Astrocyte of the cerebellum (primary cell): ENCODE data around the gene GABRR1.
"Not testable (repeated sequence)": the region's sequence is repeated elsewhere in the genome, so short reads cannot be mapped to it uniquely, and the experiment has no call there.

Experiments used
- DNase-seq: peaks from one replicate; pipeline ENCODE4 v3.0.0-alpha.2; 2011; ENCODE audit warnings: low read depth
- H3K4me3 ChIP-seq: 2 replicates; pipeline ENCODE4 v1.5.1; 2011; ENCODE audit warnings: mild to moderate bottlenecking, low read depth, low read length, moderate library complexity
- in situ Hi-C: cut with HindIII; loops from 2 replicates; pipeline ENCODE4 v1.10.0; 2017; ENCODE audit warnings: low sequenced_read_pairs
- TF ChIP-seq, protein P1 (sequence below): IDR thresholded peaks from 2 replicates; pipeline ENCODE4 v1.5.1; 2012; ENCODE audit warnings: low read length, low read depth, moderate library complexity, mild to moderate bottlenecking; ENCODE audit errors: missing control alignments

GABRR1 gene

DNA sequence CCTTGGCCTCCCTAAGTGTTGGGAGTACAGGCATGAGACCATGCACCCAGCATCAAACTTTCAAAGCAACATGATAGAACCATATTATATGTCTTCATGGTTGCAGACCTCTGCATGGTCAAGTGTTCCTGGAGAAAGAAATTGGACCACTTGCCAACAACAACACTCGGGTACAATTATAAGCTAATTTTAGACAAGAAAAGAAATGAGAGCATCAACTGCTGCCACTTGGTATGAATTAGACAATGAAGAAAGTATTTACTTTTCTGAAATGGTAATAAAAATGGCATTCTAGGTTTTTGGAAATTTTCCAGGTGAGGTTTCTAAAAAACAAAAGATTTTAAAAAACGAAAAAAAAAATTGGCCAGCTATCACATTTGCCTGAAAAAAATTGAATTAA, 79.0 kb downstream of the GABRR1 start:
- in situ Hi-C loops = no loop called here
- no peak overlapping the region for H3K4me3 ChIP-seq
- DNase-seq = no peak
- TF ChIP-seq, protein P1, sequence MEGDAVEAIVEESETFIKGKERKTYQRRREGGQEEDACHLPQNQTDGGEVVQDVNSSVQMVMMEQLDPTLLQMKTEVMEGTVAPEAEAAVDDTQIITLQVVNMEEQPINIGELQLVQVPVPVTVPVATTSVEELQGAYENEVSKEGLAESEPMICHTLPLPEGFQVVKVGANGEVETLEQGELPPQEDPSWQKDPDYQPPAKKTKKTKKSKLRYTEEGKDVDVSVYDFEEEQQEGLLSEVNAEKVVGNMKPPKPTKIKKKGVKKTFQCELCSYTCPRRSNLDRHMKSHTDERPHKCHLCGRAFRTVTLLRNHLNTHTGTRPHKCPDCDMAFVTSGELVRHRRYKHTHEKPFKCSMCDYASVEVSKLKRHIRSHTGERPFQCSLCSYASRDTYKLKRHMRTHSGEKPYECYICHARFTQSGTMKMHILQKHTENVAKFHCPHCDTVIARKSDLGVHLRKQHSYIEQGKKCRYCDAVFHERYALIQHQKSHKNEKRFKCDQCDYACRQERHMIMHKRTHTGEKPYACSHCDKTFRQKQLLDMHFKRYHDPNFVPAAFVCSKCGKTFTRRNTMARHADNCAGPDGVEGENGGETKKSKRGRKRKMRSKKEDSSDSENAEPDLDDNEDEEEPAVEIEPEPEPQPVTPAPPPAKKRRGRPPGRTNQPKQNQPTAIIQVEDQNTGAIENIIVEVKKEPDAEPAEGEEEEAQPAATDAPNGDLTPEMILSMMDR = no peak

DNA sequence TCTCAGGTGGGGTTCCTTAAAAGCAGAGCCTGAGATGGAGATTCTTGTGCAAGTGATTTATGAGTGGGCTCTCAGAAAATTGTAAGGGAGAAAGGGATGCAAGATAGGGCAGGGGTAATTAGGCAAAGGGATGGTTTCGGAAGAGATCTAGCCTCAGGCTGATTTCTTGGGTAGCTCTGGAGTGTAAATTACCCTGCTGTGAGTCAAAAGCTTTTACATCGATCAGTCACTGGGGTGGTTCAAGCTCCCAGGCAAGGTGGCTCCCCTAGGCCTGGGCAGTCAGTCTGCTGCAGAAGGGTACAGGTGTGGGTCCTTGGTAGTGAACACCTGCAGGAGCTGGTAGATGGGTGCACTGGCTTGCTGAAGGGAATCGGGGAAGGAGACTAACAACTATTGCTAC, 82.4 kb downstream of the GABRR1 start:
- TF ChIP-seq, protein P1 = no peak

DNA sequence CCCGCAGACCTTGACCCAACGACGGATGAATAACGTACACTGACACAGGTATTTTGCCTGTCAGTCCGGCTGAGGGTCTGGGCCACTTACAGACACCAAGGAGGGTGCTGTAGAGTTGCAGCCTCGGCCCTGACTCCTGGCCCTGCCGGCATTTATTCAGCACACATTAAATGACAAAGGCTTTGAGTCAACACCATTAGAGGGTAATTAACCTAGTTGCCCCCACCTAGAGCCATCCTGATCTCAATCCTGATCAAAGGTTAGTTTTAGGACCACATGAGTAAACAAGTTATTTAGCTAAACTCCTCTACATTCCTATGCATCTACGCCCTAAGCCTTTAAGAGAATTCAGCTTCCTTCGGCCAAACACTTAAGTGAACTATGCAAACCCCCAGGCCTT, 83.2 kb downstream of the GABRR1 start:
- DNase-seq = no peak
- in situ Hi-C loops = no loop called here
- TF ChIP-seq, protein P1 = no peak
- no peak overlapping the region for H3K4me3 ChIP-seq

More for the DNA sequence above, 82.4 kb downstream of the GABRR1 start:
- in situ Hi-C loops = no loop called here
- no peak for DNase-seq
- H3K4me3 ChIP-seq = no peak overlapping the region

DNA sequence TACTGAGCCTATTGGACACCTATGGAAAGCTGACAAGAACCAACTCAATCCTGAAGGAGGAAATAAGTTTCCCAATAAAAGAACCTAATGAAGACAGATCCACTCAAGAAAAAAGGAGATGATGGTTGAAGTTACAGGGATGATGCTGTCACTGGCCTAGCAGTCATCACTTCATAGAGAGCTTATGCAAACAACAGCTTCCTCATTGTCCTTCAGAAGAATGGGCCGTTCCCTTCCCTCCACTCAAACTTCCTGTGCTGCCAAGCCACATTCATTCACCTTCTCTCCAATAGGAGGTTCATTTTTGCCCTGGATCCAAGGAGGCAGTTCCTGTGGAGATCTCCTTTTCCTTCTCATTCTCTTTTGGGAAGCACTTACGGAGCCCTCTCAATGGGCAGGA, 85.1 kb downstream of the GABRR1 start:
- no peak overlapping the region for H3K4me3 ChIP-seq
- TF ChIP-seq, protein P1 = no peak
- in situ Hi-C loops = no loop called here
- no peak for DNase-seq

DNA sequence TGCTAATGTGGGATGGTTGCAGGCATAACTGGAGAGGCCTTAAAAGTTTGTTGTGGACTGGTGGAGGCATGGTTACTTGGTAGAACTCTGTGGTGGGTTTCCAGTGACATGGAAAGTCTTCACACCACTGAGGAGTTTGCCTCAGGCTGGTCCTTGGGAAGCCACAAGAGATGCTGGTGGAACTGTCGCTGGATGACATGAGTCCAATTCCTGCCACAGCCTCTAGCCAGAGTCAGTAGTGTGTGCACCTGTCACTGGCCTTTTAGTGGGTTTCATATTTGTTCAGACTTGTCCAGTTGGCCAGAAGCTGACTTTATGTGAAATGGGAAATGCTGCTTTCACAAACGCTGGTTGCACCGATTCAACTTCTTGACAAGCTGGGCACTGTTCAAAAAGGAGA, 85.6 kb downstream of the GABRR1 start:
- no peak overlapping the region for H3K4me3 ChIP-seq
- DNase-seq = no peak
- in situ Hi-C loops = no loop called here
- TF ChIP-seq, protein P1 = no peak

DNA sequence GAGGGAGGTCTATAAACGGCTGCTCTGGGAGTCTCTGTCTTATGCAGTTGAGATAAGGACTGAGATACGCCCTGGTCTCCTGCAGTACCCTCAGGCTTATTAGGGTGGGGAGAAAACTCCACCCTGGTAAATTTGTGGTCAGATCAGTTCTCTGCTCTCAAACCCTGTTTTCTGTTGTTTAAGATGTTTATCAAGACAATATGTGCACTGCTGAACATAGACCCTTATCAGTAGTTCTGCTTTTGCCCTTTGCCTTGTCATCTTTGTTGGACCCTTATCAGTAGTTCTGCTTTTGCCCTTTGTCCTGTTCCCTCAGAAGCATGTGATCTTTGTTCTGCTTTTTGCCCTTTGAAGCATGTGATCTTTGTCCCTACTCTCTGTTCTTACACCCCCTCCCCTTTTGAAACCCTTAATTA, 88.9 kb downstream of the GABRR1 start:
- DNase-seq, in situ Hi-C loops, H3K4me3 ChIP-seq: not testable (repeated sequence)
